NB4 (cell line): ENCODE measurements around the gene EMILIN1.
A peak's percentile ranks its signal among the peaks of the same experiment; 100 is the strongest.

Source experiments
- DNase-seq: peaks from one replicate; pipeline ENCODE4 v3.0.0; 2010; ENCODE audit warnings: low read depth
- H3K4me3 ChIP-seq: one replicate; pipeline ENCODE4 v1.5.1; 2011; ENCODE audit warnings: mild to moderate bottlenecking, low read depth, low read length, moderate library complexity
- MYC ChIP-seq: IDR thresholded peaks from 2 replicates; pipeline ENCODE4 v1.6.1; 2011; ENCODE audit warnings: low read depth, low read length
- POLR2A ChIP-seq: IDR thresholded peaks from 2 replicates; pipeline ENCODE4 v1.6.1; 2011; ENCODE audit warnings: mild to moderate bottlenecking; ENCODE audit not compliant: insufficient read length; ENCODE audit errors: extremely low read depth
- TF ChIP-seq, protein P1 (sequence below): IDR thresholded peaks from one replicate; pipeline ENCODE4 v1.5.1; 2012; ENCODE audit warnings: low read depth, low read length
- TF ChIP-seq, protein P2 (sequence below): IDR thresholded peaks from 2 replicates; pipeline ENCODE4 v1.6.1; 2011; ENCODE audit warnings: low read depth, low read length

The EMILIN1 gene

DNA sequence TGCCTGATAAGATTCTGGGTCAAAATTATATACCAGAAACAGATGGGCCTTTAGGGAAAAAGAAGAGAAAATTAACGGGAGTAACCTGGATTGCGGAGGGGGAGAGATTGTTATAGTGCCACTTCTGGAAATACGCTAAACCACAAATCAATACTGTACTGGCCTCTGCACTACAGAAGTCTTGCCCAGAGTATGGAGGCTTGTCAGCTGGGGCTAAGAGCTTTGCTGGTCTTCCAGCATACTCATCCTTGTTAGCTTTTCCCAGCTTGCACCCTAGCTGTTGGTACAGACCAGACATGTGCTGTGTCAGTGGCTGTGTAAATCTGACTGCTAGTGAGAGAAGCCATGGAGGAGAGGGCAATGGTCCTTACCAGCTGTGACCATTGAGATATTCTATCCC, 18.1 kb upstream of the EMILIN1 start:
- no peak overlapping the region for H3K4me3 ChIP-seq
- no peak for DNase-seq
- TF ChIP-seq POLR2A (no peak), MYC (no peak)
- TF ChIP-seq, protein P1, sequence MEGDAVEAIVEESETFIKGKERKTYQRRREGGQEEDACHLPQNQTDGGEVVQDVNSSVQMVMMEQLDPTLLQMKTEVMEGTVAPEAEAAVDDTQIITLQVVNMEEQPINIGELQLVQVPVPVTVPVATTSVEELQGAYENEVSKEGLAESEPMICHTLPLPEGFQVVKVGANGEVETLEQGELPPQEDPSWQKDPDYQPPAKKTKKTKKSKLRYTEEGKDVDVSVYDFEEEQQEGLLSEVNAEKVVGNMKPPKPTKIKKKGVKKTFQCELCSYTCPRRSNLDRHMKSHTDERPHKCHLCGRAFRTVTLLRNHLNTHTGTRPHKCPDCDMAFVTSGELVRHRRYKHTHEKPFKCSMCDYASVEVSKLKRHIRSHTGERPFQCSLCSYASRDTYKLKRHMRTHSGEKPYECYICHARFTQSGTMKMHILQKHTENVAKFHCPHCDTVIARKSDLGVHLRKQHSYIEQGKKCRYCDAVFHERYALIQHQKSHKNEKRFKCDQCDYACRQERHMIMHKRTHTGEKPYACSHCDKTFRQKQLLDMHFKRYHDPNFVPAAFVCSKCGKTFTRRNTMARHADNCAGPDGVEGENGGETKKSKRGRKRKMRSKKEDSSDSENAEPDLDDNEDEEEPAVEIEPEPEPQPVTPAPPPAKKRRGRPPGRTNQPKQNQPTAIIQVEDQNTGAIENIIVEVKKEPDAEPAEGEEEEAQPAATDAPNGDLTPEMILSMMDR: no peak
- TF ChIP-seq, protein P2, sequence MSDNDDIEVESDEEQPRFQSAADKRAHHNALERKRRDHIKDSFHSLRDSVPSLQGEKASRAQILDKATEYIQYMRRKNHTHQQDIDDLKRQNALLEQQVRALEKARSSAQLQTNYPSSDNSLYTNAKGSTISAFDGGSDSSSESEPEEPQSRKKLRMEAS: no peak

DNA sequence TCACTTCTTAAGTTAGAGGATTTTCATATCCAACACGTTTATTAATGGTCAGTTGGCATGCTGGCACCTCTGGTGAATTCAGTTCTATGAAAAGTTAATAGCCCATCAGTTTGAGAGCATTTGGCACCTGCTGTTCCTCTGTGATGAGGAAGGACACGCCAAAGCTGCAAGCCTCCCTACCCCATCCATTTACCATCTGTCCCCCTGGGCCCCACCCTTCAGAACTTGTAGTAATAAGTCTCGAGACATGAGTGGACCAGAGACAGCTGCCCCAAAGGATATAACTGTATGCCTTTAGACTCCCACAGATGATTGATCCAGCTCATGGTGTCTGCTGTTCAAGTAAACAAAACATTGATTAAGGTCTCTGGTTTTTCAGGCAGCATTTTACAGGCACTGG, 13.3 kb upstream of the EMILIN1 start:
- DNase-seq: no peak
- H3K4me3 ChIP-seq: no peak overlapping the region
- TF ChIP-seq POLR2A (no peak), MYC (no peak)
- TF ChIP-seq, protein P2: no peak
- TF ChIP-seq, protein P1: no peak

DNA sequence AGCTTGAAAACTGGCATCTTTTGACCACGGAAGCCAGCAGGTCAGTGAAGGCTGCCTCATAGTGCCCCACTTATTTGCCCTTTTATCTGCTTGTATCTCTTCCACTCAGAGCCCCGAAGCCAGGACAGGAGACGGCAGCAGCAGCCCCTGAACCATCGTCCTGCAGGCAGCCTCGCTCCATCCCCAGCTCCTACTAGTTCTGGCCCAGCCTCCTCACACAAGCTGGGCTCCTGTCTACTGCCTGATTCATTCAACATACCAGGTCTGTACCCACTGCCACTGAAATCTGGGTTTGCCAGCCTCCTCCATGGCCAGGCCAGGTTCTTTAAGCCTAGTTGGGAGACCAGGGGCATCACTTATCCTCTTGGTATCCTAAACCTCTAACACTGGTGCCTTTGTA, 11.0 kb upstream of the EMILIN1 start:
- H3K4me3 ChIP-seq: no peak overlapping the region
- DNase-seq: no peak
- TF ChIP-seq, protein P2: no peak
- no peak for TF ChIP-seq POLR2A
- no peak for TF ChIP-seq MYC
- TF ChIP-seq, protein P1: no peak

DNA sequence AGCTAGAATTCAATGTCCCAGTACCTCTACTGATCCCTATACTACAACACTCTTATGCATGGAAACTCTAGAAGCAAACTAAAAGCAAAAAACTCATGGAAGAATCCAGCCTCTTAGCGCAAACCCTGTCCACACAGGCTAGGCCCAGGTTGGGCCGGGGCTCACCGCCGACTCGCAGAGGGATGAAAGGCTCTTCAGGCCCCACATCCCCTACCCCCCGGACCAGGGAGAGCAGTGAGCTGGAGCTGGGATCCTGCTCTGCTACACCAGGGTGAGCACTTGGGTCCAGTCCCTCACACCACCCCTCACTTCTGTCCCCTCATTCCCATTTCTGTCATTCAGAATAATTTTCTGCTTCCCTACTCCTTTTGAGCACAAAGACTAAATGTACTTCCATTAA, 9.0 kb upstream of the EMILIN1 start:
- TF ChIP-seq POLR2A: no peak
- TF ChIP-seq, protein P2: no peak
- TF ChIP-seq MYC: no peak
- TF ChIP-seq, protein P1: no peak
- peak overlapping the region; percentile 88 for H3K4me3 ChIP-seq

DNA sequence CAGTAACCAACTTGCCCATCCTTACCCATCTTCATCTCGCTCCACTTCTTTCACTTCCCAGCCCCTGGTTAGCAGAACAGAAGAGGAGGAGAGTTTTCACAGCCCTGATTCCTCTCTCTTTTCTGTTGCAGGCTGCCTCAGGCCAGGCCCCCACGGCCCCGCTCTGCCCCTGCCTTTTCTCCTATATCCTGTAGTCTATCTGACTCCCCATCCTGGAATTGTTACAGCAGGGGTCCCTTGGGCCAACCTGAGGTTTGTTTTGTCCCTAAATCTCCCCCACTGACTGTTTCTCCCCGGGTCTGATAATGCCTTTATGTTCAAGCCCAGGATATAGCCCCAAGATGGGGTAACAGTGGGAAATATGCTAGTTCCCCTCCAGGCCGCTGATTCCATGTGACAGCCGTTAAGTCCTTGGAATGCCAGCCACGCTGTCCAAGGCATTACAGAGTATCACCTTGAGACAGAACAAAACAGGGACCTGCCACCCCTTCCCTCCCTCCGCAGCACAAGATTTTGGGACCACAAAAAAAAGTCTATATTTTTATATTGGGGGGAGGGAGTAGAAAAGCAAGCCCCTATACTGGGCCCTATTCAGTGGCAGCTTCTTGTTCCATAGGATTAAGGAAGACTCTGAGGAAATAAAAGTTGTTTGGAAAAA, 8.3 kb upstream of the EMILIN1 start:
- TF ChIP-seq POLR2A: no peak
- TF ChIP-seq, protein P1: no peak
- TF ChIP-seq, protein P2: no peak
- no peak for TF ChIP-seq MYC
- DNase-seq: no peak
- H3K4me3 ChIP-seq: peak overlapping the region; percentile 88

More for the DNA sequence above, 9.0 kb upstream of the EMILIN1 start:
- DNase-seq: no peak
